Measurements from ENCODE around the gene MVB12B. TPM values are rescaled to one million over a fixed set of nuclear protein-coding genes. Genes with fewer than 3 reads are reported as not detected.

The MVB12B gene
- total RNA-seq, 1 experiment from 2014 or later: 5.7 TPM

DNA sequence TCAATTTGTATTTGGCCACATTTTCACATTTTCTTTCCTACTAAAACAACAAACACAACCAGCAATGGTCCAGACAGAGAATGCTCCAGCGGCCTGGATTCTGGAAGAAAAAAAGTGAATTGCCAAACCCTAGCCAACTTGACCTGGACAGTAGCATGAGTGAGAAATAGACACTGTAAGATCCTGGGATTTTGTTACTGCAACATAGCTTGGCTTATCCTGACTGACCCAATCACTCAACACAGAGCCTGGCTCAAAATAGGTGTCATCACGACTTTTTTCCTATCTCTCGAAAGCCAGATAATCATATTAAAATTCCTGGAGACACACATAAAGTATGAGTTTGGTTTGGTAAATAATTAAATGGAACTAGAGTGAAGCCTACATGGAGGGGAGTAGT lies 25.4 kb upstream of the MVB12B start (continued):
- TF ChIP-seq, protein P1, sequence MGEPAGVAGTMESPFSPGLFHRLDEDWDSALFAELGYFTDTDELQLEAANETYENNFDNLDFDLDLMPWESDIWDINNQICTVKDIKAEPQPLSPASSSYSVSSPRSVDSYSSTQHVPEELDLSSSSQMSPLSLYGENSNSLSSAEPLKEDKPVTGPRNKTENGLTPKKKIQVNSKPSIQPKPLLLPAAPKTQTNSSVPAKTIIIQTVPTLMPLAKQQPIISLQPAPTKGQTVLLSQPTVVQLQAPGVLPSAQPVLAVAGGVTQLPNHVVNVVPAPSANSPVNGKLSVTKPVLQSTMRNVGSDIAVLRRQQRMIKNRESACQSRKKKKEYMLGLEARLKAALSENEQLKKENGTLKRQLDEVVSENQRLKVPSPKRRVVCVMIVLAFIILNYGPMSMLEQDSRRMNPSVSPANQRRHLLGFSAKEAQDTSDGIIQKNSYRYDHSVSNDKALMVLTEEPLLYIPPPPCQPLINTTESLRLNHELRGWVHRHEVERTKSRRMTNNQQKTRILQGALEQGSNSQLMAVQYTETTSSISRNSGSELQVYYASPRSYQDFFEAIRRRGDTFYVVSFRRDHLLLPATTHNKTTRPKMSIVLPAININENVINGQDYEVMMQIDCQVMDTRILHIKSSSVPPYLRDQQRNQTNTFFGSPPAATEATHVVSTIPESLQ (CRISPR knock-in tag; IDR thresholded peaks at IDR 0.05): no peak

DNA sequence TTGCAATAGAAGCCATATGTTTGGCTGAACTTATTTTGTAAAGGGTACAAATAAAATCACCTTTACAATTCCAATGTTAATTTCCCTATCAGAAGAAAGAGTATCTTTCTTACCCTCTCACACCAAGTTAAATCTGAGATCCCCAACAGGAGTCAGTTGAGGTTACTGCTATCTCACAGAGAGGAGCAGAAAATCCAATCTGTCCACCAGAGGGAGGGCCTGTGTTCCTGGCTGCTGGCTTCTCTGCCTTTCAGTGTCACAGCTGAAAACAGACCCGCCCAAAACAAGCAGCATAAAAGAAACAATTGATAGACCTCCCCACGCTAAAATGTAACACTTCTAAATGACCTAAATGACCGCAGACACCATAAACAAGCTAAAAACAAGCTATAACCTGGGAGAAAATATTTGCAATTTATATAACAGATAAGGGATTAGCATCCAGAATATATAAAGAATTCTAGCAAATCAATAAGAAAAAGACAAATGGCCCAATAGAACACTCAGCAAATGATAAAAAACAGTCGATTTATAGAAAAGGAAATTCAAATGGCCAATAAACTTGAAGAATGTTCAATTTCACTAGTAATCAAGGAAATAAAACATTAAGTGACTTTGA lies 24.5 kb upstream of the MVB12B start:
- H3K9me3 Mint-ChIP-seq: no peaks in the 10 kb centered on the region
- ATAC-seq: peak; percentile 88
- no peaks in the 10 kb centered on the region for H3K27me3 Mint-ChIP-seq (ENCODE audit: low read depth)
- CTCF ChIA-PET: interaction anchor here (0.6 to 4.1 kb wide), 14 partner anchors 8 to 189 kb away, joined by 3 to 23 read pairs (median 4); partner anchors contain the start of gene MVB12B
- no peak overlapping the region for H3K27ac Mint-ChIP-seq
- H3K4me3 Mint-ChIP-seq: no peak overlapping the region
- TF ChIP-seq, protein P2, sequence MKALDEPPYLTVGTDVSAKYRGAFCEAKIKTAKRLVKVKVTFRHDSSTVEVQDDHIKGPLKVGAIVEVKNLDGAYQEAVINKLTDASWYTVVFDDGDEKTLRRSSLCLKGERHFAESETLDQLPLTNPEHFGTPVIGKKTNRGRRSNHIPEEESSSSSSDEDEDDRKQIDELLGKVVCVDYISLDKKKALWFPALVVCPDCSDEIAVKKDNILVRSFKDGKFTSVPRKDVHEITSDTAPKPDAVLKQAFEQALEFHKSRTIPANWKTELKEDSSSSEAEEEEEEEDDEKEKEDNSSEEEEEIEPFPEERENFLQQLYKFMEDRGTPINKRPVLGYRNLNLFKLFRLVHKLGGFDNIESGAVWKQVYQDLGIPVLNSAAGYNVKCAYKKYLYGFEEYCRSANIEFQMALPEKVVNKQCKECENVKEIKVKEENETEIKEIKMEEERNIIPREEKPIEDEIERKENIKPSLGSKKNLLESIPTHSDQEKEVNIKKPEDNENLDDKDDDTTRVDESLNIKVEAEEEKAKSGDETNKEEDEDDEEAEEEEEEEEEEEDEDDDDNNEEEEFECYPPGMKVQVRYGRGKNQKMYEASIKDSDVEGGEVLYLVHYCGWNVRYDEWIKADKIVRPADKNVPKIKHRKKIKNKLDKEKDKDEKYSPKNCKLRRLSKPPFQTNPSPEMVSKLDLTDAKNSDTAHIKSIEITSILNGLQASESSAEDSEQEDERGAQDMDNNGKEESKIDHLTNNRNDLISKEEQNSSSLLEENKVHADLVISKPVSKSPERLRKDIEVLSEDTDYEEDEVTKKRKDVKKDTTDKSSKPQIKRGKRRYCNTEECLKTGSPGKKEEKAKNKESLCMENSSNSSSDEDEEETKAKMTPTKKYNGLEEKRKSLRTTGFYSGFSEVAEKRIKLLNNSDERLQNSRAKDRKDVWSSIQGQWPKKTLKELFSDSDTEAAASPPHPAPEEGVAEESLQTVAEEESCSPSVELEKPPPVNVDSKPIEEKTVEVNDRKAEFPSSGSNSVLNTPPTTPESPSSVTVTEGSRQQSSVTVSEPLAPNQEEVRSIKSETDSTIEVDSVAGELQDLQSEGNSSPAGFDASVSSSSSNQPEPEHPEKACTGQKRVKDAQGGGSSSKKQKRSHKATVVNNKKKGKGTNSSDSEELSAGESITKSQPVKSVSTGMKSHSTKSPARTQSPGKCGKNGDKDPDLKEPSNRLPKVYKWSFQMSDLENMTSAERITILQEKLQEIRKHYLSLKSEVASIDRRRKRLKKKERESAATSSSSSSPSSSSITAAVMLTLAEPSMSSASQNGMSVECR (CRISPR knock-in tag; IDR thresholded peaks at IDR 0.05; ENCODE audit: borderline replicate concordance): no peak
- TF ChIP-seq, protein P3, sequence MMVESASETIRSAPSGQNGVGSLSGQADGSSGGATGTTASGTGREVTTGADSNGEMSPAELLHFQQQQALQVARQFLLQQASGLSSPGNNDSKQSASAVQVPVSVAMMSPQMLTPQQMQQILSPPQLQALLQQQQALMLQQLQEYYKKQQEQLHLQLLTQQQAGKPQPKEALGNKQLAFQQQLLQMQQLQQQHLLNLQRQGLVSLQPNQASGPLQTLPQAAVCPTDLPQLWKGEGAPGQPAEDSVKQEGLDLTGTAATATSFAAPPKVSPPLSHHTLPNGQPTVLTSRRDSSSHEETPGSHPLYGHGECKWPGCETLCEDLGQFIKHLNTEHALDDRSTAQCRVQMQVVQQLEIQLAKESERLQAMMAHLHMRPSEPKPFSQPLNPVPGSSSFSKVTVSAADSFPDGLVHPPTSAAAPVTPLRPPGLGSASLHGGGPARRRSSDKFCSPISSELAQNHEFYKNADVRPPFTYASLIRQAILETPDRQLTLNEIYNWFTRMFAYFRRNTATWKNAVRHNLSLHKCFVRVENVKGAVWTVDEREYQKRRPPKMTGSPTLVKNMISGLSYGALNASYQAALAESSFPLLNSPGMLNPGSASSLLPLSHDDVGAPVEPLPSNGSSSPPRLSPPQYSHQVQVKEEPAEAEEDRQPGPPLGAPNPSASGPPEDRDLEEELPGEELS (CRISPR knock-in tag; IDR thresholded peaks at IDR 0.05): no peak
- TF ChIP-seq, protein P4, sequence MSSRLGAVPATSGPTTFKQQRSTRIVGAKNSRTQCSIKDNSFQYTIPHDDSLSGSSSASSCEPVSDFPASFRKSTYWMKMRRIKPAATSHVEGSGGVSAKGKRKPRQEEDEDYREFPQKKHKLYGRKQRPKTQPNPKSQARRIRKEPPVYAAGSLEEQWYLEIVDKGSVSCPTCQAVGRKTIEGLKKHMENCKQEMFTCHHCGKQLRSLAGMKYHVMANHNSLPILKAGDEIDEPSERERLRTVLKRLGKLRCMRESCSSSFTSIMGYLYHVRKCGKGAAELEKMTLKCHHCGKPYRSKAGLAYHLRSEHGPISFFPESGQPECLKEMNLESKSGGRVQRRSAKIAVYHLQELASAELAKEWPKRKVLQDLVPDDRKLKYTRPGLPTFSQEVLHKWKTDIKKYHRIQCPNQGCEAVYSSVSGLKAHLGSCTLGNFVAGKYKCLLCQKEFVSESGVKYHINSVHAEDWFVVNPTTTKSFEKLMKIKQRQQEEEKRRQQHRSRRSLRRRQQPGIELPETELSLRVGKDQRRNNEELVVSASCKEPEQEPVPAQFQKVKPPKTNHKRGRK (CRISPR knock-in tag; IDR thresholded peaks at IDR 0.05; ENCODE audit: borderline replicate concordance): no peak
- TF ChIP-seq, protein P5, sequence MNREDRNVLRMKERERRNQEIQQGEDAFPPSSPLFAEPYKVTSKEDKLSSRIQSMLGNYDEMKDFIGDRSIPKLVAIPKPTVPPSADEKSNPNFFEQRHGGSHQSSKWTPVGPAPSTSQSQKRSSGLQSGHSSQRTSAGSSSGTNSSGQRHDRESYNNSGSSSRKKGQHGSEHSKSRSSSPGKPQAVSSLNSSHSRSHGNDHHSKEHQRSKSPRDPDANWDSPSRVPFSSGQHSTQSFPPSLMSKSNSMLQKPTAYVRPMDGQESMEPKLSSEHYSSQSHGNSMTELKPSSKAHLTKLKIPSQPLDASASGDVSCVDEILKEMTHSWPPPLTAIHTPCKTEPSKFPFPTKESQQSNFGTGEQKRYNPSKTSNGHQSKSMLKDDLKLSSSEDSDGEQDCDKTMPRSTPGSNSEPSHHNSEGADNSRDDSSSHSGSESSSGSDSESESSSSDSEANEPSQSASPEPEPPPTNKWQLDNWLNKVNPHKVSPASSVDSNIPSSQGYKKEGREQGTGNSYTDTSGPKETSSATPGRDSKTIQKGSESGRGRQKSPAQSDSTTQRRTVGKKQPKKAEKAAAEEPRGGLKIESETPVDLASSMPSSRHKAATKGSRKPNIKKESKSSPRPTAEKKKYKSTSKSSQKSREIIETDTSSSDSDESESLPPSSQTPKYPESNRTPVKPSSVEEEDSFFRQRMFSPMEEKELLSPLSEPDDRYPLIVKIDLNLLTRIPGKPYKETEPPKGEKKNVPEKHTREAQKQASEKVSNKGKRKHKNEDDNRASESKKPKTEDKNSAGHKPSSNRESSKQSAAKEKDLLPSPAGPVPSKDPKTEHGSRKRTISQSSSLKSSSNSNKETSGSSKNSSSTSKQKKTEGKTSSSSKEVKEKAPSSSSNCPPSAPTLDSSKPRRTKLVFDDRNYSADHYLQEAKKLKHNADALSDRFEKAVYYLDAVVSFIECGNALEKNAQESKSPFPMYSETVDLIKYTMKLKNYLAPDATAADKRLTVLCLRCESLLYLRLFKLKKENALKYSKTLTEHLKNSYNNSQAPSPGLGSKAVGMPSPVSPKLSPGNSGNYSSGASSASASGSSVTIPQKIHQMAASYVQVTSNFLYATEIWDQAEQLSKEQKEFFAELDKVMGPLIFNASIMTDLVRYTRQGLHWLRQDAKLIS (CRISPR knock-in tag; IDR thresholded peaks at IDR 0.05; ENCODE audit: borderline replicate concordance): no peak
- TF ChIP-seq, protein P6, sequence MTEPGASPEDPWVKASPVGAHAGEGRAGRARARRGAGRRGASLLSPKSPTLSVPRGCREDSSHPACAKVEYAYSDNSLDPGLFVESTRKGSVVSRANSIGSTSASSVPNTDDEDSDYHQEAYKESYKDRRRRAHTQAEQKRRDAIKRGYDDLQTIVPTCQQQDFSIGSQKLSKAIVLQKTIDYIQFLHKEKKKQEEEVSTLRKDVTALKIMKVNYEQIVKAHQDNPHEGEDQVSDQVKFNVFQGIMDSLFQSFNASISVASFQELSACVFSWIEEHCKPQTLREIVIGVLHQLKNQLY (CRISPR knock-in tag; IDR thresholded peaks at IDR 0.05): no peak
- TF ChIP-seq ZNF671 (CRISPR knock-in tag; IDR thresholded peaks at IDR 0.05) (no peak), HMGA2 (CRISPR knock-in tag; IDR thresholded peaks at IDR 0.05) (no peak), MYBL2 (CRISPR knock-in tag; IDR thresholded peaks at IDR 0.05) (no peak)
- H3K36me3 Mint-ChIP-seq: no peaks in the 10 kb centered on the region
- DNase-seq (ENCODE audit: low spot score): peak; percentile 61
- H3K4me1 Mint-ChIP-seq: no peaks in the 10 kb centered on the region; the same call in 1 of the 2 replicates
- POLR2A ChIA-PET: no interaction called here

Data from WTC11 (cell line).